ENCODE results near the gene PARD3.

The PARD3 gene

GRCh38 chr10:34193931-34194626 lies 621.0 kb downstream of the PARD3 start:
- DNase-seq, result no peak

GRCh38 chr10:34192646-34193045 lies 622.5 kb downstream of the PARD3 start:
- DNase-seq, result no peak

GRCh38 chr10:34191406-34191805 lies 623.7 kb downstream of the PARD3 start:
- DNase-seq, result no peak

- no peak for DNase-seq
Measured at GRCh38 chr10:34190580-34190979, 624.5 kb downstream of the PARD3 start.

GRCh38 chr10:34189830-34190229 lies 625.3 kb downstream of the PARD3 start:
- no peak for DNase-seq

GRCh38 chr10:34188221-34188620 lies 626.9 kb downstream of the PARD3 start:
- no peak for DNase-seq

- DNase-seq, result no peak
Measured at GRCh38 chr10:34187201-34187600, 627.9 kb downstream of the PARD3 start.

- no peak for DNase-seq
Measured at GRCh38 chr10:34186745-34187144, 628.4 kb downstream of the PARD3 start.

GRCh38 chr10:34185998-34186397 lies 629.1 kb downstream of the PARD3 start:
- DNase-seq, result no peak

GRCh38 chr10:34184939-34185386 lies 630.1 kb downstream of the PARD3 start:
- no peak for DNase-seq

- DNase-seq, result no peak
Measured at GRCh38 chr10:34184397-34184796, 630.7 kb downstream of the PARD3 start.

GRCh38 chr10:34183016-34183796 lies 631.9 kb downstream of the PARD3 start:
- no peak for DNase-seq

GRCh38 chr10:34181553-34182300 lies 633.4 kb downstream of the PARD3 start:
- no peak for DNase-seq

- no peak for DNase-seq
Measured at GRCh38 chr10:34180749-34181148, 634.3 kb downstream of the PARD3 start.

GRCh38 chr10:34179280-34179679 lies 635.8 kb downstream of the PARD3 start:
- DNase-seq, result no peak

GRCh38 chr10:34178756-34179155 lies 636.3 kb downstream of the PARD3 start:
- no peak for DNase-seq

- DNase-seq, result no peak
Measured at GRCh38 chr10:34178196-34178595, 636.9 kb downstream of the PARD3 start.

- DNase-seq, result no peak
Measured at GRCh38 chr10:34177445-34177844, 637.7 kb downstream of the PARD3 start.

- no peak for DNase-seq
Measured at GRCh38 chr10:34176351-34176750, 638.7 kb downstream of the PARD3 start.

GRCh38 chr10:34175121-34175520 lies 640.0 kb downstream of the PARD3 start:
- no peak for DNase-seq

- DNase-seq, result no peak
Measured at GRCh38 chr10:34172936-34173533, 642.1 kb downstream of the PARD3 start.

GRCh38 chr10:34171957-34172527 lies 643.1 kb downstream of the PARD3 start:
- DNase-seq, result no peak

- DNase-seq, result no peak
Measured at GRCh38 chr10:34169677-34170076, 645.4 kb downstream of the PARD3 start.
